ENCODE results near the gene PARP4. TPM values are rescaled to one million over a fixed set of nuclear protein-coding genes. Genes with fewer than 3 reads are reported as not detected.
"Not testable (repeated sequence)": the region's sequence is repeated elsewhere in the genome, so short reads cannot be mapped to it uniquely, and the experiment has no call there.

PARP4 gene
- total and polyA plus RNA-seq, 2 donors (not counting 1 experiment from before 2014, with no cell fraction given) = 22.2 to 88.8 TPM

GRCh38 chr13:24506698-24507335 is 5.8 kb downstream of the PARP4 start:
- no peak for TF ChIP-seq EZH2 (IDR thresholded peaks at IDR 0.05; ENCODE audit: borderline replicate concordance, insufficient read depth, low read depth, low read length, poor library complexity, severe bottlenecking)
- TF ChIP-seq, protein P1, sequence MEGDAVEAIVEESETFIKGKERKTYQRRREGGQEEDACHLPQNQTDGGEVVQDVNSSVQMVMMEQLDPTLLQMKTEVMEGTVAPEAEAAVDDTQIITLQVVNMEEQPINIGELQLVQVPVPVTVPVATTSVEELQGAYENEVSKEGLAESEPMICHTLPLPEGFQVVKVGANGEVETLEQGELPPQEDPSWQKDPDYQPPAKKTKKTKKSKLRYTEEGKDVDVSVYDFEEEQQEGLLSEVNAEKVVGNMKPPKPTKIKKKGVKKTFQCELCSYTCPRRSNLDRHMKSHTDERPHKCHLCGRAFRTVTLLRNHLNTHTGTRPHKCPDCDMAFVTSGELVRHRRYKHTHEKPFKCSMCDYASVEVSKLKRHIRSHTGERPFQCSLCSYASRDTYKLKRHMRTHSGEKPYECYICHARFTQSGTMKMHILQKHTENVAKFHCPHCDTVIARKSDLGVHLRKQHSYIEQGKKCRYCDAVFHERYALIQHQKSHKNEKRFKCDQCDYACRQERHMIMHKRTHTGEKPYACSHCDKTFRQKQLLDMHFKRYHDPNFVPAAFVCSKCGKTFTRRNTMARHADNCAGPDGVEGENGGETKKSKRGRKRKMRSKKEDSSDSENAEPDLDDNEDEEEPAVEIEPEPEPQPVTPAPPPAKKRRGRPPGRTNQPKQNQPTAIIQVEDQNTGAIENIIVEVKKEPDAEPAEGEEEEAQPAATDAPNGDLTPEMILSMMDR (IDR thresholded peaks at IDR 0.05) = no peak
- Histone ChIP-seq H3K36me3 (replicated peaks in 1 of 2; ENCODE audit: control extremely low read depth in 1 of 2, control insufficient read depth in 1 of 2, extremely low read depth in 1 of 2, insufficient read depth in 2 of 2, low read length in 1 of 2) (peaks cover 6 to 27% of the 10 kb centered on the region in 2 experiments), H2AFZ (ENCODE audit: insufficient read depth, low read depth, low read length, poor library complexity, severe bottlenecking) (no peak overlapping the region), H3K9ac (ENCODE audit: low read length) (no peak overlapping the region), H3K27me3 (replicated peaks in 1 of 4; ENCODE audit: control extremely low read depth in 1 of 4, control insufficient read depth in 3 of 4, insufficient read depth in 4 of 4, low read length in 3 of 4) (no peaks in the 10 kb centered on the region), H3K79me2 (ENCODE audit: control insufficient read depth, insufficient read depth, low read length) (peaks cover 71% of the 10 kb centered on the region), H3K4me1 (ENCODE audit: control insufficient read depth in 2 of 2, insufficient read depth in 2 of 2, low read length in 2 of 2) (peaks cover 11 to 13% of the 10 kb centered on the region in 2 donors), H3K27ac (ENCODE audit: low read length in 2 of 2) (no peak overlapping the region), H3K9me3 (ENCODE audit: control extremely low read depth in 1 of 3, control insufficient read depth in 2 of 3, insufficient read depth in 1 of 3, low read length in 2 of 3) (peaks cover 0 to 7% (median 0%) of the 10 kb centered on the region in 3 donors), H4K20me1 (ENCODE audit: control insufficient read depth, insufficient read depth, low read length, poor library complexity, severe bottlenecking) (peaks cover 58% of the 10 kb centered on the region), H3K4me3 (ENCODE audit: control extremely low read depth in 1 of 5, extremely low read depth in 1 of 5, insufficient read depth in 1 of 5, low read depth in 2 of 5, low read length in 4 of 5) (no peak overlapping the region), H3K4me2 (replicated peaks; ENCODE audit: low read depth, low read length, poor library complexity, severe bottlenecking) (no peak overlapping the region)
- no peaks in the 10 kb centered on the region for H3K9me3 Mint-ChIP-seq (ENCODE audit: insufficient read depth)
- CTCF ChIA-PET = no interaction called here
- H3K4me1 Mint-ChIP-seq = peaks cover 18% of the 10 kb centered on the region
- no peaks in the 10 kb centered on the region for H3K27me3 Mint-ChIP-seq
- intact Hi-C loops (cut with micrococcal nuclease) = no loop called here
- no peak overlapping the region for H3K27ac Mint-ChIP-seq
- no peak overlapping the region for H3K4me3 Mint-ChIP-seq
- ATAC-seq (ENCODE audit: low read depth) (no peak), DNase-seq (no peak)
- POLR2A ChIA-PET = no interaction called here
- 98% methylated on average over 48 of the region's 50 CpGs for WGBS (ENCODE audit: insufficient coverage)

GRCh38 chr13:24506283-24506682 is 6.3 kb downstream of the PARP4 start:
- H2AFZ ChIP-seq (ENCODE audit: insufficient read depth, low read depth, low read length, poor library complexity, severe bottlenecking); H3K4me2 ChIP-seq (replicated peaks; ENCODE audit: low read depth, low read length, poor library complexity, severe bottlenecking); DNase-seq; ATAC-seq (ENCODE audit: low read depth); H3K27ac Mint-ChIP-seq; CTCF ChIA-PET; H3K4me3 Mint-ChIP-seq; intact Hi-C loops (cut with micrococcal nuclease); H3K27me3 ChIP-seq (replicated peaks in 1 of 4; ENCODE audit: control extremely low read depth in 1 of 4, control insufficient read depth in 3 of 4, insufficient read depth in 4 of 4, low read length in 3 of 4); H3K9me3 Mint-ChIP-seq (ENCODE audit: insufficient read depth); H3K4me1 ChIP-seq (ENCODE audit: control insufficient read depth in 2 of 2, insufficient read depth in 2 of 2, low read length in 2 of 2); H3K9me3 ChIP-seq (ENCODE audit: control extremely low read depth in 1 of 3, control insufficient read depth in 2 of 3, insufficient read depth in 1 of 3, low read length in 2 of 3); H3K27ac ChIP-seq (ENCODE audit: low read length in 2 of 2); POLR2A ChIA-PET; H3K9ac ChIP-seq (ENCODE audit: low read length); H3K27me3 Mint-ChIP-seq; H3K4me3 ChIP-seq (ENCODE audit: control extremely low read depth in 1 of 5, extremely low read depth in 1 of 5, insufficient read depth in 1 of 5, low read depth in 2 of 5, low read length in 4 of 5): not testable (repeated sequence)
- Histone ChIP-seq H3K36me3 (replicated peaks in 1 of 2; ENCODE audit: control extremely low read depth in 1 of 2, control insufficient read depth in 1 of 2, extremely low read depth in 1 of 2, insufficient read depth in 2 of 2, low read length in 1 of 2) (peaks cover 6 to 31% of the 10 kb centered on the region in 2 experiments), H4K20me1 (ENCODE audit: control insufficient read depth, insufficient read depth, low read length, poor library complexity, severe bottlenecking) (peaks cover 58% of the 10 kb centered on the region), H3K79me2 (ENCODE audit: control insufficient read depth, insufficient read depth, low read length) (peaks cover 66% of the 10 kb centered on the region)
- H3K4me1 Mint-ChIP-seq = peaks cover 12% of the 10 kb centered on the region
- WGBS (ENCODE audit: insufficient coverage) = 100% methylated on average over 4 of the region's 6 CpGs
